Mesenchymal stem cell (in vitro differentiated cells and primary cell): Measurements from ENCODE around the gene IRF9.

Source experiments
- DNase-seq: peaks from one replicate; pipeline ENCODE4 v3.0.0-alpha.2; 2013
- H2AFZ ChIP-seq: one replicate; pipeline ENCODE4 v1.6.1; 2013; ENCODE audit warnings: low read depth, mild to moderate bottlenecking, control low read depth, inconsistent platforms, low read length, moderate library complexity
- H2AK5ac ChIP-seq: 2 replicates; pipeline ENCODE4 v1.6.1; 2013; ENCODE audit warnings: low read length, moderate library complexity, mild to moderate bottlenecking, inconsistent platforms; ENCODE audit not compliant: severe bottlenecking
- H2BK120ac ChIP-seq: one replicate; pipeline ENCODE4 v1.6.1; 2013; ENCODE audit warnings: low read depth, mild to moderate bottlenecking, inconsistent platforms, low read length, moderate library complexity
- H2BK12ac ChIP-seq, 2 experiments: one replicate each; pipeline ENCODE4 v1.6.1; 2013; ENCODE audit warnings: inconsistent platforms in 2 of 2, low read length in 2 of 2, mild to moderate bottlenecking in 2 of 2, moderate library complexity in 2 of 2, control low read depth in 1 of 2
- H2BK15ac ChIP-seq: one replicate; pipeline ENCODE4 v1.6.1; 2013; ENCODE audit warnings: mild to moderate bottlenecking, low read depth, inconsistent platforms; ENCODE audit not compliant: poor library complexity, severe bottlenecking
- H2BK5ac ChIP-seq: 2 replicates; pipeline ENCODE4 v1.6.1; 2013; ENCODE audit warnings: low read depth, mild to moderate bottlenecking, low read length, control low read depth, inconsistent platforms; ENCODE audit not compliant: poor library complexity, severe bottlenecking
- H3K14ac ChIP-seq, 2 experiments: one replicate each; pipeline ENCODE4 v1.6.1; 2013; ENCODE audit warnings: inconsistent platforms in 2 of 2, low read length in 2 of 2, control low read depth in 1 of 2, mild to moderate bottlenecking in 1 of 2, moderate library complexity in 1 of 2
- H3K18ac ChIP-seq, 2 experiments: one replicate each; pipeline ENCODE4 v1.6.1; 2013; ENCODE audit warnings: inconsistent platforms in 2 of 2, low read length in 2 of 2, control low read depth in 1 of 2, low read depth in 1 of 2, mild to moderate bottlenecking in 1 of 2
- H3K23ac ChIP-seq, 2 experiments: one replicate each; pipeline ENCODE4 v1.6.1; 2013; ENCODE audit warnings: inconsistent platforms in 2 of 2, low read length in 2 of 2, mild to moderate bottlenecking in 2 of 2, moderate library complexity in 2 of 2, control low read depth in 1 of 2
- H3K27ac ChIP-seq: 2 replicates; pipeline ENCODE4 v1.5.1; 2013; ENCODE audit warnings: mild to moderate bottlenecking, moderate library complexity, low read length, control low read depth, inconsistent platforms; ENCODE audit not compliant: poor library complexity, severe bottlenecking
- H3K27me3 ChIP-seq, 2 experiments: 2 replicates each; pipeline versions ENCODE4 v1.6.1 to v1.7.0; 2013; ENCODE audit warnings: low read length in 2 of 2, mild to moderate bottlenecking in 2 of 2, moderate library complexity in 2 of 2, control low read depth in 1 of 2, inconsistent platforms in 1 of 2; ENCODE audit not compliant: control insufficient read depth in 1 of 2, insufficient read depth in 1 of 2
- H3K36me3 ChIP-seq, 2 experiments: 2 replicates each; pipeline versions ENCODE4 v1.6.1 to v1.7.0; 2013; ENCODE audit warnings: low read length in 2 of 2, control low read depth in 1 of 2, inconsistent platforms in 1 of 2, low read depth in 1 of 2, mild to moderate bottlenecking in 1 of 2; ENCODE audit not compliant: insufficient read depth in 2 of 2, control insufficient read depth in 1 of 2
- H3K4ac ChIP-seq, 2 experiments: one replicate each; pipeline ENCODE4 v1.6.1; 2013; ENCODE audit warnings: inconsistent platforms in 2 of 2, low read length in 2 of 2, mild to moderate bottlenecking in 2 of 2, moderate library complexity in 2 of 2, control low read depth in 1 of 2, low read depth in 1 of 2
- H3K4me1 ChIP-seq: 2 replicates; pipeline ENCODE4 v1.6.1; 2013; ENCODE audit warnings: low read depth, low read length, control low read depth; ENCODE audit not compliant: control insufficient read depth, insufficient read depth
- H3K4me2 ChIP-seq: 2 replicates; pipeline ENCODE4 v1.6.1; 2013; ENCODE audit warnings: low read length, mild to moderate bottlenecking, inconsistent platforms; ENCODE audit not compliant: poor library complexity, severe bottlenecking
- H3K4me3 ChIP-seq, 2 experiments: 2 replicates each; pipeline versions ENCODE4 v1.5.1 to v1.7.0; 2013; ENCODE audit warnings: low read length in 2 of 2, mild to moderate bottlenecking in 2 of 2, control low read depth in 1 of 2, low read depth in 1 of 2; ENCODE audit not compliant: insufficient read depth in 1 of 2
- H3K79me1 ChIP-seq: replicated peaks from 2 replicates; pipeline ENCODE4 v1.6.1; 2013; ENCODE audit warnings: mild to moderate bottlenecking, control low read depth, low read length, inconsistent platforms; ENCODE audit not compliant: poor library complexity, severe bottlenecking
- H3K9ac ChIP-seq: 2 replicates; pipeline ENCODE4 v1.7.0; 2013; ENCODE audit warnings: mild to moderate bottlenecking, low read length, moderate library complexity
- H3K9me3 ChIP-seq: 2 replicates; pipeline ENCODE4 v1.7.0; 2013; ENCODE audit warnings: mild to moderate bottlenecking, low read length; ENCODE audit not compliant: control insufficient read depth
- H4K8ac ChIP-seq: one replicate; pipeline ENCODE4 v1.6.1; 2013; ENCODE audit warnings: inconsistent platforms, mild to moderate bottlenecking, low read length, moderate library complexity
- H4K91ac ChIP-seq: one replicate; pipeline ENCODE4 v1.6.1; 2013; ENCODE audit warnings: mild to moderate bottlenecking, low read length, inconsistent platforms
- WGBS: methylation state at CpG from one replicate; pipeline ENCODE4 v1.1.7; 2013; ENCODE audit warnings: mixed read lengths; 5-methylcytosine and 5-hydroxymethylcytosine counted together

Gene IRF9

GRCh38 chr14:24165785-24166184 is 4.7 kb downstream of the IRF9 start:
- H3K4me2 ChIP-seq: no peak overlapping the region
- H4K8ac ChIP-seq: no peak overlapping the region
- DNase-seq: no peak
- no peak overlapping the region for H2BK120ac ChIP-seq
- H3K14ac ChIP-seq: no peak overlapping the region
- peaks cover 61 to 72% of the 10 kb centered on the region in 2 experiments for H3K36me3 ChIP-seq
- no peak overlapping the region for H3K9ac ChIP-seq
- H2BK5ac ChIP-seq: no peak overlapping the region
- H3K27ac ChIP-seq: no peak overlapping the region
- H3K4me1 ChIP-seq: peaks cover 14% of the 10 kb centered on the region
- no peak overlapping the region for H3K18ac ChIP-seq
- H3K79me1 ChIP-seq: peaks cover 28% of the 10 kb centered on the region
- H2BK15ac ChIP-seq: no peak overlapping the region
- WGBS: 92% methylated on average over 5 of the region's 5 CpGs
- H2BK12ac ChIP-seq: no peak overlapping the region
- H3K9me3 ChIP-seq: no peaks in the 10 kb centered on the region
- H3K23ac ChIP-seq: no peak overlapping the region
- no peak overlapping the region for H2AK5ac ChIP-seq
- no peaks in the 10 kb centered on the region for H3K27me3 ChIP-seq
- H2AFZ ChIP-seq: no peak overlapping the region
- H4K91ac ChIP-seq: no peak overlapping the region
- H3K4ac ChIP-seq: no peak overlapping the region
- no peak overlapping the region for H3K4me3 ChIP-seq

GRCh38 chr14:24167469-24168114 is 6.5 kb downstream of the IRF9 start:
- no peak overlapping the region for H3K27ac ChIP-seq
- no peak overlapping the region for H3K23ac ChIP-seq
- H3K14ac ChIP-seq: peak overlapping the region in 1 of 2 experiments; percentile 7
- H3K4ac ChIP-seq: no peak overlapping the region
- no peak overlapping the region for H2AFZ ChIP-seq
- H3K4me3 ChIP-seq: no peak overlapping the region
- no peaks in the 10 kb centered on the region for H3K9me3 ChIP-seq
- WGBS: 98% methylated on average over 3 of the region's 3 CpGs
- no peak overlapping the region for H4K8ac ChIP-seq
- no peak overlapping the region for H3K4me2 ChIP-seq
- H2BK5ac ChIP-seq: no peak overlapping the region
- no peak overlapping the region for H3K18ac ChIP-seq
- H4K91ac ChIP-seq: no peak overlapping the region
- peaks cover 77 to 78% of the 10 kb centered on the region in 2 experiments for H3K36me3 ChIP-seq
- no peaks in the 10 kb centered on the region for H3K27me3 ChIP-seq
- H3K4me1 ChIP-seq: peaks cover 10% of the 10 kb centered on the region
- no peak overlapping the region for H2BK120ac ChIP-seq
- no peak for DNase-seq
- no peak overlapping the region for H2AK5ac ChIP-seq
- peaks cover 28% of the 10 kb centered on the region for H3K79me1 ChIP-seq
- no peak overlapping the region for H2BK12ac ChIP-seq
- no peak overlapping the region for H2BK15ac ChIP-seq
- no peak overlapping the region for H3K9ac ChIP-seq

GRCh38 chr14:24171422-24172260 is 10.6 kb downstream of the IRF9 start, which contains the start of gene REC8:
TSS of gene REC8 (plus strand) at chr14:24172080. CDS start at chr14:24172553, 473 bp downstream.
- Histone ChIP-seq H3K9me3 (no peaks in the 10 kb centered on the region), H3K4me2 (no peak within 1 kb of the TSS), H3K79me1 (peaks cover 1% of the 10 kb centered on the region), H2BK120ac (no peak within 1 kb of the TSS), H3K9ac (no peak within 1 kb of the TSS), H3K23ac (peak within 1 kb of the TSS in 1 of 2 experiments; percentile 80), H2BK5ac (no peak within 1 kb of the TSS), H3K27me3 (no peaks in the 10 kb centered on the region), H3K14ac (peak within 1 kb of the TSS in 1 of 2 experiments; percentile 55), H3K4me1 (peaks cover 3% of the 10 kb centered on the region), H3K18ac (peak within 1 kb of the TSS in 1 of 2 experiments; percentile 78), H2BK12ac (peak within 1 kb of the TSS; percentile 21 to 86), H3K4ac (peak within 1 kb of the TSS in 1 of 2 experiments; percentile 69), H3K27ac (no peak within 1 kb of the TSS), H2AFZ (peak within 1 kb of the TSS; percentile 53), H4K91ac (peak within 1 kb of the TSS; percentile 62), H2BK15ac (no peak within 1 kb of the TSS), H4K8ac (peak within 1 kb of the TSS; percentile 81), H3K36me3 (peaks cover 64 to 75% of the 10 kb centered on the region in 2 experiments), H2AK5ac (no peak within 1 kb of the TSS), H3K4me3 (peak within 1 kb of the TSS in 1 of 2 experiments; percentile 7)
- 28% methylated on average over 62 of the region's 63 CpGs for WGBS
- DNase-seq: peak; percentile 92
